ENCODE measurements around the gene FSTL4.

The FSTL4 gene

GRCh38 chr5:133361922-133362321 lies 250.4 kb downstream of the FSTL4 start:
- DNase-seq = no peak

- no peak for DNase-seq
These were observed 251.5 kb downstream of the FSTL4 start for GRCh38 chr5:133360693-133361472.

DNA sequence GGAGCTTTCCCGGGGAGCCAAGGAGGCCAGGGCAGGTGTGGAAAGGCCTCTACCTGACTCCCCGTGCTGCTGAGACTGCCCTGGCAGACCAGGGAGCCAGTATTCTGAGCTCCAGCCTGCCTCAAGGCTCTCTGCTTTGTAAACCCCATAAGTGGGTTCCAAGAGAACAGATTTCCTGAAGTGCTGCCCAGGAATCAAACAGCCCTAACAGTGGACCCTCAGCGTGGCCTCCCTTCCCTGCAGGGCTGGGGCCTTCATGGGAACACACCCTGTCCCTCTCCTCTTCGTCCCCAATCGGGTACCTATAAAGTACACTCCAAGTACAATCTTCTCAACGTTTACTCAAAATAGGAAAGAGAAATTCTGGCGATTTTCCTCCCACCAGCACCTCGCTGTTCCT lies 252.5 kb downstream of the FSTL4 start:
- no peak for DNase-seq

DNA sequence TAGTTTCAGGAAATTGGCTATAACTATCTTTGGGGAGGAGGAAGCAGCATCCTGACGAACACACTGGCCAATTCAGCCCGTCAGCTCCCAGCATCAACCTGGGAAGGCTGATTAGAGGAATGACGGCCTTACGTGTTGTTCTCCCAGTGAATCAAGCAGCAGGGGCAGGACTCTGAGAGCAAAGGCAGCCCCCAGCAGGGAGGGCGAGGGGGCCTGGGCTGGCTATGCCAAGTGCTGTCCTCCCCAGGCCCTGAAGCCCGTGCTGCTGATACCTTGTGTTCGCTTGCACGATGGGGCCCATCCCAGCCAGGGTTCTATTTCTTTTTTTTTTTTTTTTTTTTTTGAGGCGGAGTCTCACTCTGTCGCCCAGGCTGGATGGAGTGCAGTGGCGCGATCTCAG lies 254.1 kb downstream of the FSTL4 start:
- DNase-seq = no peak

- DNase-seq = no peak
These were observed 254.6 kb downstream of the FSTL4 start for GRCh38 chr5:133357758-133358157.

GRCh38 chr5:133356984-133357421 lies 255.3 kb downstream of the FSTL4 start:
- no peak for DNase-seq

DNA sequence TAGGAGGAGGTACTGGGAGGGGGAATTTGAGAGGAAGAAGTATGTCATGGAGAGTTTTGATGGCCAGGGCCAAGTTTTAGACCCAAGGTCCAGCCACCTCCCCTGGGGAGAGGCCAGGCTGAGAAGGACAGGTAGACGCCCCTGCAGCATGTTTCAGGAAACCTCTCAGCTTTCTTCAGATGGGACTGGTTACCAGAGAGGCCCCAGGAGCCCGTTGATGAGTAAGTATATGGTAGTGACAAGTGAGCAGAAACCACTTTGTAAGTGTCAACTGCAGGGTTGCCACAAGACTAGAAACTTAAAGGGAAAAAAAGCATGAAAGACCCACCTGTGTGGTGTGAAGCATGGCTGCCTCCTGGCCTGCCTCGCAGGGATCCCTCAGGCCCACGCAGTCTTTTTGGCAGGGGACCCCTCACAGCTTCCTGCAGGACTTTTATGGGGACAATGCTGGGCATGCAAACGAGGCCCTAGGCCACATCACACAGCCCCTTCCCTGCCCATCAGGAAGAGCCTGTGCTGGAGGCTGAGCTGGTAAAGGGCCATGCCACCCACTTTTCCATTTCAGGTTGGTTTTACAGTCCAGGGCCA lies 255.9 kb downstream of the FSTL4 start:
- no peak for DNase-seq

GRCh38 chr5:133354323-133355185 lies 257.8 kb downstream of the FSTL4 start:
- DNase-seq = no peak

DNA sequence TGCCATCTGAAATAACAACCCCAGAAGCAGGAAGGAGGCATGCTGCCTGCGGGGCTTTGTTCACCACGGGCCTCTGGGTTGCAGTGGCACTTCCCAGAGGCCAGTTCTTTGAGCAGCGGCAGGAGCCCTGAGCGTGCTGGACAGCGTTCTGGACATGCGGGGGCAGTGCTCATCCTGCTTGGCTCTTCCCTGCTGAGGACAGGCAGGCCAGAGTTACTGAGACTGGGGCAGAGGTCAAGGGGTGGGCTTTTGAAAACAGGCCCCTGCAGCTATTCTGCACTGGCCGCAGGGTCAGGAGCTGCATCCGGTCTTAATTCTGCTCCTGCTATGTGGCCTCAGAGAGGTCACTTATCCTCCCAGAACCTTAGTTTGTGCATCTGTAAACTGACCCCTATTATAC lies 258.6 kb downstream of the FSTL4 start:
- no peak for DNase-seq

GRCh38 chr5:133348406-133348805 lies 263.9 kb downstream of the FSTL4 start:
- no peak for DNase-seq

GRCh38 chr5:133347039-133347438 lies 265.3 kb downstream of the FSTL4 start:
- DNase-seq = no peak

DNA sequence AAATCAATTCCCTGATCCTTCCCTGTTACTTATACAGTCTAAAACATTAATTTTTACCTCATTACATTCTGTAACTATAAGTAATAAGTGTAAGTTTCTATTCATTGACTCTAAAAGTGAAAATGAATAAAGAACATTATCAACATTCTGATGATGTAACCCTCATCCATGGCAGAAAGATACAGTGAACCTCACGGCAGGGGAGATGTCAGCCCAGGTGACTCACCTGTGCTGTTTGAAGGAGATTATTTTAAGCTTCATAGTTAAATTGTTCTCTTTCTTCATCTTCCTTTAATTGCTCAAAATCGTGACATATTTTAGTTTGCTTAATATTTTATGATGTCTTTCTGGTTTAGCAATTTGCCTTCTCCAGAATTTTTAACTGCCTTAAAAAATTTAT lies 268.1 kb downstream of the FSTL4 start:
- DNase-seq = no peak

DNA sequence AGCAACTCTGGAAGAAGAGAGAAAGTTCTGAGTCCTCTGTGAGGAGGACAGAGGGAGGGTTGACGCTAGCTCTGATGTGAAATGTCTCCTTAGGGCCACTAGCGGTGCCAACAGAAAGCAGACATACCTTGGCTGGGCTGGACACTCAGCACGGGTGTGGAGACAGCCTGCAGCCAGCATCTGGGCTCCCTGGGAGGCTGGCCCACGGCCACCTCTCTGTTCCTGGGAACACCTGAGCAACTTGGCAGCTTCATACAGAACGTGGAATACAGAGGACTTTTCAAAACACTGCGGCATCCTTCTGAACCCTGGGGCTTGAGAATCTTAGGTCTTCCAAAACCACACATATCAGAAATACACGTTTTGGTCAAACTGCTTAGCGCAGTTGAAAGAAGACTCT lies 269.1 kb downstream of the FSTL4 start:
- DNase-seq = no peak

DNA sequence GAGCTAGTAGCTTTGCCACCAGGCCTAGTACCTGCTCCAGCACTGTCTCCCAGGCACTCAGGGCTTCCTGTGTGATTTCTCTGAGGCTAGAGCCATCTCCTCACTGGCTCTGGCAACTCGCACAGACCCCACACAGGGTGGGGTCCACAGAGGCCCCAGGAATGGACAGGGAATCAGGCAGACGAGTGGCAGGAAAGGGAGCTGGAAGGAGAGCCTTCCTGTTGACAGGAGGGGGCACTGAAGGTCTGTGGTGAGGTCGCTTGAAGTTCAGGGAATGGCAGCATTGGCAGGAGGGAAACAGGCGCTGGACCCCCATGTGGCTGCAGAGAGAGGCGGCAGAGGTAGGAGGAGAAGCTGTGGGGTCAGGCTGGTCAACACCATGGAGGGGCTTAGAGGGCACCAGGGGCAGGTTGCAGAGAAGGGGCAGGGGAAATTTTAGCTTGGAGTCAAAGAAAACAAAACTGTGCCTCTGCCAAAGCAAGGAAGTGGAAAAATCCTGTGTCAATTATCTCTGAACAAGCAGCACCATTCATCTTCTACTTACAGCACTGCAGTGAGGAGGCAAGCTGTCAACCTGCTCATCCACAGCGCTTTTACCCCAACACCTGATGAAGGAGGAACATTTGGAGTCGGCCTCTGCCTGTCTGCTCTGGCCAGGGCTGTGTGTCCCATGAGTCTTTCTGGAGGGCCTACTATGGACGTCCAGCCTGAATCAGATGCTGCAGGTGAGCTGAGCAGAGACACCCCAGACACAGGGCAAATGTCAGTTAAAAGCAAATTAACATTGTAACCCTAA lies 270.2 kb downstream of the FSTL4 start:
- DNase-seq = no peak

GRCh38 chr5:133341296-133341695 lies 271.0 kb downstream of the FSTL4 start:
- DNase-seq = no peak

GRCh38 chr5:133340822-133341221 lies 271.5 kb downstream of the FSTL4 start:
- DNase-seq = no peak

DNA sequence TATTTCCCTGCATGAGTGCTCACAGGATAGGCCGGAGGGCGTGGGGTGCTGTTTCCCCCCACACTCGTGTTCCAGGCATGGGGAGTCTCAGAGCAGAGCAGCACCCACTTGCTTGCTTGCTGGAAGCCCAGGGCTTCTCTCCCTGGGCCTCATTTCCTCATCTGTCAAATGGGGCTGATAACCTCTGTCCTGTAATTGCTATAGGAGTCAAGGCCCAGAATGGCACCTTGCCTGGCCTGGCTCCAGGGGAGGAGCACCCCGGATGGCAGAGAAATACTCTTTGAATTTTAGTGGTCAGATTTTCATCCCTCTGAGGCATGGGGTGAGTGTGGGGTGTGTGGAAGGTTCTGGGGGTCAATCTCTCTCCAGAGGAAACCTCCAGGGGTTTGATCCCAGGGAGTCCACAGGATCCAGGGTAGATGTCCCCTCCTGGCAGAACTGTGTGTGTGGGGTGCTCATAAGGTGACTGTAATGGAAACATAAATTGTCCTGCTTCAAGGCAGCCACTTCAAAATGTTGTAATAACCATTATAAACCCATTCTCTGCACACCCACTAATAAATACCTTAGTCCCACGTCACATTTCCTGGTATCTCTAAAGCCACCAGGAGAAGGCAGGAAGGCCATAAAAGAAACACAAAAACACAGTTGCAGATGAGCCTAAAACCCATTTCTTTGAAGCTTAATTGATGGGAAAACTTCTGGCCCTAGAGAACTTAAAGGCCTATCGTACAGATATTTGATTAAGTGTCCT lies 272.2 kb downstream of the FSTL4 start:
- DNase-seq = no peak

- DNase-seq = no peak
These were observed 273.6 kb downstream of the FSTL4 start for GRCh38 chr5:133338504-133339355.

- DNase-seq = no peak
These were observed 274.4 kb downstream of the FSTL4 start for GRCh38 chr5:133337795-133338445.

GRCh38 chr5:133336969-133337410 lies 275.4 kb downstream of the FSTL4 start:
- no peak for DNase-seq

Measured in CD4-positive, alpha-beta T cell treated with Interleukin-10 for 1 hour (primary cell).